GM18909 (cell line): ENCODE results near the gene ADAMTS6.

Experiments used
- ATAC-seq: cut with Tn5 transposase; IDR thresholded peaks from one replicate; pipeline ENCODE4 v1.9.1; 2021; ENCODE audit warnings: mild to moderate bottlenecking; ENCODE audit not compliant: unreplicated experiment, poor library complexity

Gene ADAMTS6

DNA sequence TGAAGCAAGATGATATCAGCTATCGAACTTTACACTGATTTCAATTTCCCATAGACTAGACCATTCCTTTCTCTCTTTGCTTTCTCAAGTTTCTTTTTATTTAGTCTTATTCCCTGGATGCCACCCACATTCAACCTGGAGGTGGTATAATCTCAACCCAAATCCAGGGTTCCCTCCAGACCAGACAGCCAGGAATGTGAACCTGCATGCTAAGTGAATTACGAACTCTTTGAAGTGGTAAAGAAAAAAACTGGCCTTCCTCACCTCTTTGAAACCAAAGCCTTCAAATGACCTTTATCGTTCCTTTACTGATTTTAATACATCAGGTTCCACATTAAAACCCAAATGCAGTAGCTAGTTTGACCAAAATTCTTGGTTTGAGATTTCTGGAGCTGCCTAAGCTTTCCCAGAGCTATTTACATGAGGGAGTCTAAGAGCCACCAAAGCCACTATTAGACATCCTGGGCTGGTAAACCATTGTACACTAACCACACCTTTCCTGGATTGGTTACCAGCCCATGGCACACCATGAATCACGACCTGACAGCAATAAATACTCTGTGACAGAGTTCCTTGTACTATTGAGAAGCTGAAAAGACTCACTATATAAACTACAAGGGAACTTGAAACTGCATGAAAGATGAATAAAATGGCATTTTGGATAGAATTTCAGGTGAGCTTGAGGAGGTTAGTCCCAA is 323.7 kb downstream of the ADAMTS6 start:
- no peak for ATAC-seq

DNA sequence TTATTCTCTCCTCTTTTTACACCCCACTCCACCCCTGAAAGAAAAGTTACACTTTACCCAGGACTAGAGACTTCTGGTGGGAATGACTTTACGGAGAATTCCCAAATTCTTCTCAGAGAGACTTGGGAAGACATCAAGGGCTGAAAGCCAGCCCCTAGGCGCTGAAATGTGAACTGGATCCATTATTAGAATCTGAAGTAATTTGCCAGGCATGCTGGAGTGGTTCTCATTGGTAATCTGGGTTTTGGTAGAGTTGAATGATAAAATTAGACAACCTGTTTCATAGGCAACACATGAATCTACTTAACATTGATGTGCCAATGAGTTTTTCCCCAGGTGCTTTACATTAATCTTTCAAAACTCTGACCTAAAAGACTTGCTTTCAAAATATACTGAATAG is 324.8 kb downstream of the ADAMTS6 start:
- no peak for ATAC-seq

GRCh38 chr5:65152131-65152530 is 329.6 kb downstream of the ADAMTS6 start:
- ATAC-seq: no peak

DNA sequence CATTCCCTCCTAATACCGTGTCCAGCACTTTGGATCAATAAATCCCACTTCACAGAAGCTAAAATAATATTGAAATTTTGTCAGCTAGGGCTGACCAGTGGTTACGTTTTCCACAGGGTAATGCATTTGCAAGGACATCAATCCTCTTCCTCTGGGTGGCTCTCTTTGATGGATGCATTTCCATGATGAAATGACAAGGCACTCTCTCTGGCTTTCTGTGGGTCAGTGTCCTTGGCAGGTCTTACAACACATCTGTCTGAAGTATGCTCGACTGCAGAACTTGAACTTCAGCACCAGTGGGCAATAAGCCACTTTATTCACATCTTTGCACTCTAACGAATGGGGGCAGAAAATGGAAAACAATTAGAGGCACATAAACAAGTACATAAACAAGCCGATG is 330.1 kb downstream of the ADAMTS6 start:
- ATAC-seq: no peak

DNA sequence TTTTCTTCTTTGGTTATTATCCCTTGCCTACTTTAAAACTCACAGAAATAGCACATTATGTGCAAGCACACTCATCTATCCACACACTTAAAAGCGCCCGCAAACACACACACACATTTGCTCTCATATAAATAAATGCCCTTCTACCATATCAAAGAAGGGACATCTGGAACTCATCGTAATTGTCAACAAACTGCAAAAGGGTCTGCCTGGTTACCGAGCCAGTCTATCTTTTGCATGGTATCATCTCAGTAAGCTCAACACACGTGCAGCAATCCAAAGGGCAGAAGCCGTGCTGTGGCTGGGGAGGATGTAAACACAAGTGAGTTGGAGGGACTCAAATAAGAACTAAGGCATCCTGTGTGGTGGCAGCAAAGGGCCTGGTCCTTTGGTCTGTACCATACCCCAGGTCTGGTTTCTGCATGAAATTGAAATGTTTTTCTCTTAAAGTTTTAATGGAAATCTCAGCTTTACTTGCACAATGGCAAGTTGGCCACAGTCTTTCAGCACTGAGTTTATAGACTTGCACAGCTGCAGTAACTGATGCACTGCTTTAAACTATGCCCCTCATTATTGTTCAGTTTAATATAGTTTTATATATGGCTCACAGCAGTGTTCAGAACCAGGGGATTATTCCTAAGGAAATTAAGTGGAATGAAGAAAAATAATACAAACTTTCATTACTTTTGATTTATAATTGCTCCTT is 331.0 kb downstream of the ADAMTS6 start:
- ATAC-seq: no peak

DNA sequence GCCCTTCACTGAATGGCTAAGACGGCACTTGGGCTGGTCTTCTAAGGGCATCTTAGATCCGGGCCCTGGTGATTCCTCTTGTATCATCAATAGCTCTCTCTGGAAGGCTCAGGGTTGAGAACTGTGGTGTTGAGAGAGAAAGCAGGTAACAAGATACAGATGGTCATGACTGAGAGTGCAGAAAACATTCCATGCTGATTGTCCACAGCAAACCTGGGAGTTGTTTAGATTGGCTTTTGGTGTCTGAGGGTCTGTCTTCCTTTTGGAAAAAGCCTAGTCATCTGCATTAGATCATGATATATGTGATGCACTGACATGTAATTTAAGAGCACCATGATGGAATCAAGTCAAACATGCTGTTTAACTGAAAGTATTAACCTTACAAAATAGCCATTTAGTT is 331.9 kb downstream of the ADAMTS6 start:
- ATAC-seq: no peak

DNA sequence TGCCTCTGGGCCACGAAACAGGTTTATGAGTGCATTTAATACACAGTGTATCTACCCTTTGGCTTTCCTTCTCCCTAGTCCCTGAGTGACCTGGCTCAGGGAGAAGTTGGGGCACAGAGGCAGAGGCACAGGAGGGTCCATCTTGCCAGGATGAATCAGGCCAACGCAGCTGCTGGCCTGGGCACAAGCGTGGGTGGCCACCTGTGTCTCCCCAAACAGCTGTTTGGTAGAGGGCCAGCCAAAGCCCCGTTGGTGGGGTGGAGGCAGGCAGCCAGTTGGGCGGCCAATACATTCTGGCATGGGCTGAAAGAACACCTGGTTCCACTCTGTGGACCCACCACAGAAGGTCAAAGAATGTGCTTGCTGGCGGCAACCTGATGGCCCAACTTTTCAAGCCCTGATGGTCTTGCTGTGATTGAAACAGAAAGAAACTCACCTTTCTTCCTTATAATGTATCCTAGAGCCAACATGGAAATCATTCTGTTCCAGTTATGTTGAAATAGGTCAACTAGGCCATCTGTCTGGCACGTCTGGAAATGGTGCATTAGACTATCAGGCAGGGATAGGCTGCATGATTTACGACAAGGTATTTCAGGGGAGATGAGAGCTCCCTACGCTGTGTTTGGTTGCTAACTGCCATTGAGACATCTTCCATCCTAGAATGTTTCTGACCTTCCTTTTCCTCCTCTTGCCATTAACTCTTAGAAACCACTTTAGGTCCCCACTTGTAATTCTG is 337.4 kb downstream of the ADAMTS6 start:
- no peak for ATAC-seq

DNA sequence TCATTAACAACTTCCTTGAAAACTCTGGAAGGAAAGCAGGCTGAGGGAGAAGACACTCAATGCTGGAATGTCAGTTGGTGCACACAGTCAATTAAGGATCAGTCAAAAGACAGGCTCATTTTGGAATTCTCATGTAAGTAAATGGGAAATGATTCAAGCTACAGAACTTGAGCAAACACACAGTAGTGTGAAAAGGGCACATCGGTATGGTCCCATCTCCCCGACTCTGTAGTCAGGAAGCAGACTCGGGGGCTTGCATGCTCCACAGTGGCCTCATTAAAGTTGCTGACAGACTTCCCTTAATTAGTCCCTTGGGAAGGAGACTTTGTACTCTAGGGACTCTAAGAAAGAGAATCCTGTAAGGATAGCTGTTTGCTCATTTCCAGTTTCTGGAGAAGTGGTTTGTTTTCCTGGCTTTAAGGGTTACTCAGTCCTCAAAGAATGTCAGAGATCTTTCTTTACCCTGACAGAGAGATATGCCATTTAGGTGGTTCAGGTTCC is 339.2 kb downstream of the ADAMTS6 start:
- ATAC-seq: no peak

- no peak for ATAC-seq
Observed at GRCh38 chr5:65142016-65142415, 339.7 kb downstream of the ADAMTS6 start.

GRCh38 chr5:65141493-65141892 is 340.2 kb downstream of the ADAMTS6 start:
- no peak for ATAC-seq

DNA sequence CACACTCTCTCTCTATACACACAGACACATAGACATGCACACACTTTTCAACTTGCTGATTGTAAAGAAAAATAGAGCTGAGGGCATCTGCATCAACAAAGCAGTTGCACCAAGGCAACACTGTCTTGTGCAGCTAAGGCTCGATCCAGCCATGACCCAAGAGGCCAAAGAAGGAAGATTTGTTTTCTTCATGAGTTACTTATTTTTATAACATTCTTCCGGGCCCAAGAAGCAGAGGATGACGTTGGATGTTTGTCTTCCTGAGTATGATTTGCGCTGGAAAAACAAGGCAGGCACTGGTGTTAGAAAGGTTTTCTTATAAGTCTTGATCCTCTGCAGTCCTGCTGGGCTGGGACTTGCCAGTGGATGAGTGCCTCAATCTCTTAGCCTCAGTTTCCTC is 344.1 kb downstream of the ADAMTS6 start:
- no peak for ATAC-seq

DNA sequence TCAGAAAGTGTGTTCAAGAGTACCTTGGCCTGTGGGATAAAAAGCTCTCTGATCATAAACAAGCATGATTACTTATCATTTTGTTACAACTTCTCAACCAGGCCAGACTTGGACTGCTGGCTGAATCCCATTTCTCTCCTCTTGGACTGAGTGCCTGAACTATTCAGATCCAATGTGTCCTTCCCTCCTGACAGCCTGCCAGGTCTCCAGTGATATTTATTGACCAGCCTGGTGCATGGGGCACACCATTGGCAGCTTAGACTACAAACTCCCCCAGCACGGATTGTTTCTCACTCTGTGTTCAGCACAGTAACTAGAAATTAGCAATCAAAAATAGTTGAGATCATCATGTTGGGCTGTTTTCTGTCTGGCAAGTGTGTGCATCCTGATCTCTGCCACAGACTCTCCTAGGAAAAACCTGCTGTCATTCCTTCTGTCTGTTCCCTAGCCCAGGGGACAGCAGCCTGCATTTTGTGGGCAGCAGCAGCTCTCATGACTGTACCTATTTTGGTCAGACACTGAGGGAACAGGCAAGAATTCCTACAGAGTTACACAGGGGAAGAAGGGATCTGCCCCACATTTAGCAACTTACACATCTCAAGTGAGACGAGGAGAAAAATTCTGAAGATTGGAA is 348.1 kb downstream of the ADAMTS6 start:
- ATAC-seq: no peak

DNA sequence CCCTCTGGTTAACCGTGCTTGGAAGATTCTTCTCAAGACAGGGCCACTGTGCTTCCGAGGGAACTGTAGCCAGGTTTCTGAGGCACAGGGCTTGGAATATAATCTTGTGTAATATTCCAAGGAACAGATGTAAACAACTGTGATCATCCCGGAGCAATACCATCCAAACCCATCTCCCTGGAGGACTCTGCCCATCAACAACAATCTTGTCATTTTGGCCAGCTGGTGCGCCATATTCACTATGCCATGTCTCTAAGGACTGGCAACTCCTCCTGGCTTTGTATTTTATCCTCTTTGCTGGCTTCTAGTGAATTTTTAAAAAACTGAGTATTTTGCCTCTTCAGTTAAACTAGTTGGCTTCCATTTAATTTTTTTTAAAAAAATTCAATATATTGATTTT is 349.3 kb downstream of the ADAMTS6 start:
- no peak for ATAC-seq

- no peak for ATAC-seq
Observed at GRCh38 chr5:65128226-65128625, 353.5 kb downstream of the ADAMTS6 start.

GRCh38 chr5:65127161-65127901 is 354.4 kb downstream of the ADAMTS6 start:
- ATAC-seq: no peak

- no peak for ATAC-seq
Observed at GRCh38 chr5:65126542-65127069, 355.1 kb downstream of the ADAMTS6 start.

DNA sequence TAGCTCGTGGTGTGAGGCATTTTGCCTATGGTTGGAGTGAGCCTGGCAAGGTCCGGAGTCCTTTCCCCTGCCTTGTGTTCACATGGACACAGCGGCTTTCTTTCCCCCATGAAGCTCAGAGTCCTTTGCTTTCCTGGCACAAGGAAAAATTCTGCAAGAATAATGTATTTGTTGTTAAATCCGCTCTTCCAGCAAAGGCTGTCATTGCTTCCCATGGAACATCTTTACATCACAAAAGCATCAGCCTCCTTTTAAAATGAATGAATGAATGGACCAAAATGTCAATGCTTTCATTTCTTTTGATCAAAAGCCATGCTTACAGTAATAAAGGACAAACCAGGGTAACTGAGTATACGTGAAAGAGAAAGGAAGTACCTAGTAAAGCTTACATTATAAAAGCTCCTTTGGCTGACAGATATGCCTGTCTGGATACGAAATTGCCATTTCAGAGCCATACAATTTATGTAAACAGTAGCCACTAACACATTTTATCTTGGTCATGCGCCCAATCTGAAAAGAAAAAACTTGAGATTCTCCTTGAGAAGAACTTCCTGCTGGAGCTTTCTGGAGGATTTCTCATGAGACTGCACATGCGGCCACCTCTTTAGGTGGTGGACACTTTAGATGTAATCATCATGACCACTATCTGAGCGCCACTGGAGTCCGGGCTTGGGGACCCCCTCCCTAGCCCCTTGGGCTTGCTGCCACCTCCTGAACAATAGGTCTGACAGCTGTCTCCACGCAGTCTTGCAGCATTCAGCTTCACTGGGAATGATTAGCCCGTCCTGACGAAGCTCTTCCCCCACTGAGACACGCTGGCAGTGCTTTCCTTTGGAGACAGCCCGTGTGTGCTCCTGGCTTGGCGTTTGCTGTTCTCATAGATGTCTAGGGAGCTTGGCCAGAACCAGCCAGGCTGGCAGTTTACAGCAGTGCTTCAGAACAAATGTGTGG is 355.9 kb downstream of the ADAMTS6 start:
- ATAC-seq: no peak

DNA sequence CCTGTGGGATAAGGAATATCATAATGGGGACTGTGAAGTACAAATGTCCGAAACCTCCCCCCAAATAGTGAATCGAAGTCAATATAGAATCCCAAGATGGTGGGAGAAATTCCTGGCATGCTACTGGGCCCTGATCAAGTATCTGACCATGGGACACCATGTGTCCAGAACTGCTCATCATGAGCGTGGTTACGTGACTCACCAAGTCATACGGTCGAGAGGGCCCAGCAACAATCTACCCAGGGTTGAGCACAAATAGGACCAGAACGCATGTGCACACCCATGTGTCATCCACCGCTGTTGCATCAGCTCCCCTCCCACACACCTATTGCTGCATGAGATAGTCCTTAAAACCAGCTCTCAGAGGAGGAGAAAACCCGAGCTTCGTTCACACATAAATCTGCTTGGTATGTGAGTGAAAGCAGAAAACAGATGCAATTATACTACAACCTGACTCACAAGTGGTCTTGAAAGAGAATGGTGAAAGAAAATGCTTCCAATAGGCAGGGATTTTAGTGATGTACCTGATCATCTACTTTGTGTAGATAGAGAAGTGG is 359.8 kb downstream of the ADAMTS6 start:
- no peak for ATAC-seq
